Naive B cell (primary cell): ENCODE measurements around the gene SHROOM3. TPM values are rescaled to one million over a fixed set of nuclear protein-coding genes. Genes with fewer than 3 reads are reported as not detected.
"Not testable (repeated sequence)": the region's sequence is repeated elsewhere in the genome, so short reads cannot be mapped to it uniquely, and the experiment has no call there.

Experiments
- ATAC-seq, 2 donors: fragments of 150-1000 bp; cut with Tn5 transposase; 2 replicates each; pipeline ENCODE4 v1.10.0; 2021; ENCODE audit warnings: low read depth in 2 of 2, mild to moderate bottlenecking in 2 of 2, moderate library complexity in 2 of 2
- DNase-seq: peaks from one replicate; pipeline ENCODE4 v3.0.0; 2022
- H3K27ac Mint-ChIP-seq, 6 donors: one replicate each; pipeline ENCODE4 v1.8.0; 2020 to 2022; ENCODE audit warnings: mild to moderate bottlenecking in 6 of 6, mixed read lengths in 6 of 6, moderate library complexity in 5 of 6, inconsistent platforms in 2 of 6
- H3K27me3 Mint-ChIP-seq, 3 donors: one replicate each; pipeline ENCODE4 v1.8.0; 2021 to 2022; ENCODE audit warnings: mixed read lengths in 3 of 3, mild to moderate bottlenecking in 1 of 3
- H3K36me3 Mint-ChIP-seq, 2 donors: one replicate each; pipeline ENCODE4 v1.8.0; 2020 to 2022; ENCODE audit warnings: mixed read lengths in 2 of 2, inconsistent platforms in 1 of 2, mild to moderate bottlenecking in 1 of 2
- H3K4me1 Mint-ChIP-seq, 3 donors: one replicate each; pipeline ENCODE4 v1.8.0; 2020 to 2022; ENCODE audit warnings: mixed read lengths in 3 of 3, inconsistent platforms in 1 of 3, mild to moderate bottlenecking in 1 of 3, moderate library complexity in 1 of 3
- H3K4me3 Mint-ChIP-seq, 8 donors: one replicate each; pipeline ENCODE4 v1.8.0; 2020 to 2022; ENCODE audit warnings: mild to moderate bottlenecking in 8 of 8, mixed read lengths in 8 of 8, moderate library complexity in 8 of 8, inconsistent platforms in 2 of 8
- H3K9me3 Mint-ChIP-seq, 7 donors: one replicate each; pipeline ENCODE4 v1.8.0; 2020 to 2022; ENCODE audit warnings: mixed read lengths in 7 of 7, mild to moderate bottlenecking in 5 of 7, inconsistent platforms in 2 of 7, moderate library complexity in 1 of 7
- polyA plus RNA-seq, 6 donors: library from polyadenylated mRNA; unstranded; fragments of 300-500 nt; fragmentation: Illumina TruSeq; gene quantifications; one replicate each; pipeline ENCODE4 v1.2.3, GENCODE V29; 2021; ENCODE audit warnings: low read depth in 6 of 6

The SHROOM3 gene
- polyA plus RNA-seq, 6 donors from 2014 or later: 0.40 to 0.95 (median 0.69) TPM; not detected in 3

DNA sequence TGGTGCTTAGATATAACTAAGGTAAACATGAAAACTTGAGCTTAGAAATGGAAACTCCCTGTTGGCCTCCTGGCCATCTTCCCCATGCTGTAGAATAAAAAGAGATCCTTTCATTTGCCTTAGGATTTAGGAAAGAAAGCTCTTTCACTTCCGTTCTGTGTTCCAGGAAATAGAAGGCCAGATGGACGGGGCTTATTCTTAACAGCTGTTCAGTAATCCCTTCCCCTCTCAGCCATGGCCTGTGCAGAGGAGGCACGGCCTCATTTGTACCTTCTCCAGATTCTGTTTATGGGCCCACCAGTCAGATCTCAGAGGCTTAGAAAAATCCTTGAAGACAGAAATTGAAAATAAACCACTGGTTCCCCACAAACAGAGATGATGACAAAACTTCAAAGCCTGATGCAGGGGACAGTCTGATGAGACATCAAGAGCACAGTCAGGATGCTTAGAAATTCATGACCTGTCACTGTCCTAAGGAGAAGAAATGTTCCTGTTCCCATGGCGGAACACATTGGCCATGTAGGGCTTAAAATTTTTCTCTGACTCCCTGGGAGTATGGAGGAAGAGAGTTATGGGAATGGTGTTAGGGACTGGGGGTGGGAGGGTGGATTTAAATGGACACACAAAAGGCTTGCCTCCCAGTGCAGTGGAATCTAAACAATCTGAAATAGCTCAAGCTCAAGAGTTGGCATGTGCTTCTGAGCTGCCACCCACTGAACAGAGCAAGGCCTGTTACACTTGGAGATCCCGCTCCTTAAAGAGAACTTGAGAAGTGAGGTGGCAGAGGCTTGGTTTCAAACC is 274.1 kb downstream of the SHROOM3 start:
- Mint-ChIP-seq H3K4me3 (no peak overlapping the region), H3K36me3 (no peaks in the 10 kb centered on the region), H3K27me3 (peaks cover 4 to 10% (median 8%) of the 10 kb centered on the region in 3 donors), H3K27ac (no peak overlapping the region), H3K9me3 (no peaks in the 10 kb centered on the region), H3K4me1 (no peaks in the 10 kb centered on the region)
- ATAC-seq (no peak), DNase-seq (no peak)

DNA sequence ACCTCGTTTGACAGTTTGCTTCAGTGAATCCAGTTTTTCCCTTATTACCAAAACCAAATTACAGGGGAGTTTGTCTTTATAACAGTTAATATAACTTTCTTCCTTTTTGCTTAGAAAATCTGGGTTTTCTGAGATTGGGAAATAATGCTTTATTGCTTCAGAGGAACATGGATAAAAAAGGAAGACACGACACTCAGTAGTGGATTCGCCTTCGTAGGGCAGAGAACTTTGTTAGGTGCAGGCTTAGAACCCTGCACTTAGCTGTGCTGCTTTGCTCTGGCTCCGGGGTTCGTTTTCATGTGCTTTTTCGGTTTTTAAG is 274.7 kb downstream of the SHROOM3 start:
- Mint-ChIP-seq H3K27me3 (peaks cover 0 to 10% (median 4%) of the 10 kb centered on the region in 3 donors), H3K4me1 (no peaks in the 10 kb centered on the region), H3K27ac (no peak overlapping the region), H3K9me3 (no peaks in the 10 kb centered on the region), H3K36me3 (no peaks in the 10 kb centered on the region), H3K4me3 (no peak overlapping the region)
- no peak for DNase-seq
- ATAC-seq: no peak

DNA sequence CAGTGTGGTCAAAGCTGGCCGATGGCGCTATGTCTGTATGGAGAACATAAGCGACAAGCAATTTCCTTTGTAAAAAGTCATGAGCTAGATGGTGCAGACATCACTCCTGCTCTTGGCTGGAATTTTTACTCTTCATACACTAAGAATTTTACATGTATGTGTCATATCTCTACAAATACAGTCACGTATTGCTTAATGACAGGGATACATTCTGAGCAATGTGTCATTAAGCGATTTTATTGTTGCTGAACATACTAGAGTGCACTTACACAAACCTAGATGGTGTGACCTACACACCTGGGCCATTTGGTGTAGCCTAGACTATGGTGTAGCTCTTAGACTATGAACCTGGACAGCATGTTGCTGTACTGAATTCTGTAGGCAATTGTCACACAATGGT is 277.5 kb downstream of the SHROOM3 start:
- no peak for ATAC-seq
- Mint-ChIP-seq H3K36me3 (no peaks in the 10 kb centered on the region), H3K4me1 (peaks cover 9 to 16% (median 13%) of the 10 kb centered on the region in 3 donors)

DNA sequence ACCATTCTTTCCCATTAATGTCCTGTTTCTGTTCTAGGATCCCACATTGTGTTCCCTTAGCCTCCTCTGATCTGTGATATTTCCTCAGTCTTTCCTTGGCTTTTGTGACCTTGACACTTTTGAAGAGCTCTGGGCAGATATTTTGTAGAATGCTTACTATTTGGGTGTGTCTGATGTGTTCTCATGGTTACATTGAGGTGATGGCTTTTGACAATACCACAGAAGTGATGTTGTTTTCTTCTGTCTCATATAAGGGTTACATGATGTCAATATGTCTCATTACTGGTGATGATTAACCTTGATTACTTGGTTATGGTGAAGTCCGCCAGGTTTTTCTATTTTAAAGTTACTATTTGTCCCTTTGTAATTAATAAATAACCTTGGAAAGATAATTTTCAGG is 279.2 kb downstream of the SHROOM3 start:
- Mint-ChIP-seq H3K4me3 (no peak overlapping the region), H3K9me3 (no peaks in the 10 kb centered on the region), H3K4me1 (peaks cover 9 to 16% (median 13%) of the 10 kb centered on the region in 3 donors), H3K27me3 (peaks cover 0 to 4% (median 0%) of the 10 kb centered on the region in 3 donors), H3K36me3 (no peaks in the 10 kb centered on the region), H3K27ac (no peak overlapping the region)
- DNase-seq: no peak
- ATAC-seq: no peak

More for the DNA sequence above, 277.5 kb downstream of the SHROOM3 start:
- H3K27ac Mint-ChIP-seq: no peak overlapping the region
- no peak overlapping the region for H3K4me3 Mint-ChIP-seq
- H3K9me3 Mint-ChIP-seq: no peaks in the 10 kb centered on the region
- peaks cover 0 to 4% (median 0%) of the 10 kb centered on the region in 3 donors for H3K27me3 Mint-ChIP-seq
- DNase-seq: no peak

DNA sequence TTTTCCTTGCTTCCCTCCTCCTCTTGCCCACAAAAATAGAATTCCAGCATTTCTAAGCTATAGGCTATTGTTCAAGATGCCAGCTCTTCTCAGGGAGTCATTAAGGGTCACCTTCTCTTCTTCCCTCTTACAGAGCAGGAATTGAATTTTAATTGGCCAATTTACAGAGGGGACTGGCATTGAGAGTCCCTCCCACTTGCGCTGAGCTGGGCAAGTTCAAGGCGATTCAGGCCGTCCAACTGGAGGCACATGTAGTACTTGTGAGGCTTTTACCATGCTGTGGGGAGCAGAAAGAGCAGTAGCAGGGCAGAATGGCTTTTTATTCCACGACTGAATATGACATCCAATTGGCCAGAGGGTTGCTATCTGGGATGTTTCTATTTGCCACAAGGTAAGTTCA is 281.0 kb downstream of the SHROOM3 start:
- no peaks in the 10 kb centered on the region for H3K27me3 Mint-ChIP-seq
- ATAC-seq (no peak), DNase-seq (no peak)
- H3K4me1 Mint-ChIP-seq: peaks cover 9 to 16% (median 13%) of the 10 kb centered on the region in 3 donors
- H3K27ac Mint-ChIP-seq: peak overlapping the region in 1 of 6 donors; percentile 8
- no peak overlapping the region for H3K4me3 Mint-ChIP-seq
- no peaks in the 10 kb centered on the region for H3K36me3 Mint-ChIP-seq
- H3K9me3 Mint-ChIP-seq: no peaks in the 10 kb centered on the region

DNA sequence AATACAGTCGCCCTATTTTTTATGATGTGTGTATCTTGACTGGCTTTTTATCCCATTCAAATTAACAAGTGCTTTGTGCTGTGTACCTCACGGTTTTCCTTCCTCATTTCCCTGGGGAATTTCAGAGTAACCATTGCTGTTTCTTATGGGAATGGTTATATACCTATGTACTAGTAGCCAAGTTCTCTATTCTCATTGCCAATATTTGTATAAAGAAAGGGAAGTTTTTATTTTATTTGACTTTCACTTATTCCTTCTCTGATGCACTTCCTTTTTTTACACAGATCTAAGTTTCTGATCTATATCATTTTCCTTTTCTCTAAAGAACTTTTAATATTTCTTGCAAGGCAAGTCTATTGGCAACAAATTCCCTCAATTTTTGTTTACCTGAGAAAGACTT is 281.6 kb downstream of the SHROOM3 start:
- H3K27me3 Mint-ChIP-seq: no peaks in the 10 kb centered on the region
- peaks cover 9 to 16% (median 13%) of the 10 kb centered on the region in 3 donors for H3K4me1 Mint-ChIP-seq
- H3K4me3 Mint-ChIP-seq: no peak overlapping the region

DNA sequence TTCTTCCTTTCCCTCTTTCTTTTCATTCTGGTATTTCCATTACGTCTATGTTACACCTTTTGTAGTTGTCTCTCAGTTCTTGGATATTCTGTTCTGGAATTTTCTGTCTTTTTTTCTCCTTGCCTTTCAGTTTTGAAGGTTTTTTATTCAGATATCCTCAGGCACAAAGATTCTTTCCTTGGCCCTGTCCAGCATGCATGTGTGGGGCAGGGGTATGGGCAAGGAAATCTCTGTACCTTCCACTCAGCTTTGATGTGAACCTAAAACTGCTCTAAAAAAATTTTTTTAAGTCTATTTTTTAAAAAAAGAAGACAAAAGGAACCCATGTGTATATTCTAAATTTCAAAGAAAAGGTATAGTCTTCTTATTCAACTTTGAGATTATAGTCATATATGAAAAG is 282.4 kb downstream of the SHROOM3 start:
- no peak overlapping the region for H3K4me3 Mint-ChIP-seq
- H3K27me3 Mint-ChIP-seq: no peaks in the 10 kb centered on the region
- DNase-seq (no peak), ATAC-seq (no peak)
- H3K9me3 Mint-ChIP-seq: peaks cover 0 to 2% (median 0%) of the 10 kb centered on the region in 7 donors
- no peaks in the 10 kb centered on the region for H3K36me3 Mint-ChIP-seq
- H3K4me1 Mint-ChIP-seq: peaks cover 9 to 16% (median 13%) of the 10 kb centered on the region in 3 donors
- peak overlapping the region in 1 of 6 donors; percentile 64 for H3K27ac Mint-ChIP-seq

More for the DNA sequence above, 281.6 kb downstream of the SHROOM3 start:
- H3K9me3 Mint-ChIP-seq: no peaks in the 10 kb centered on the region
- DNase-seq (no peak), ATAC-seq (peak in 1 of 2 donors; percentile 33)
- no peaks in the 10 kb centered on the region for H3K36me3 Mint-ChIP-seq
- H3K27ac Mint-ChIP-seq: peak overlapping the region in 2 of 6 donors; percentile 28 to 79

DNA sequence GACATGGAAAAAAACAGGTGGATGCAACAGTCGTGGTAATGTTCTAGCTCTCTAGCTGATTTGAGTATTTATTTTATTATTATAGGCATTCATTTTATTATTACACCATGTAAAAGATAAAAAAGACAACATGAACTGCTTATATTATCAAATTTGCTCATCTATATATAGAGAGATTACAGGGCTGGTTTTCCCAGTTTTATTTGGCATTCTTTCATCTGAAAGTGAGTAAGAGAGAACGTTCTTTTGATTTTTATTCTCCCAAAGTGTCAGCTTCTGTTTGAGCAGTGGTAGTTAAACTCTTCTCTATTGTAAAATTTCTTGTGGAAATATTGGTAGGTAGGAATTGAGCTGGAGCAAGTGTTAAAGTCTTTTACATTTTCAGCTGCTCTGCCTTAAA is 283.0 kb downstream of the SHROOM3 start:
- Mint-ChIP-seq H3K36me3 (no peaks in the 10 kb centered on the region), H3K4me3 (no peak overlapping the region), H3K27ac (no peak overlapping the region), H3K4me1 (peaks cover 9 to 16% (median 13%) of the 10 kb centered on the region in 3 donors), H3K27me3 (no peaks in the 10 kb centered on the region), H3K9me3 (peaks cover 0 to 2% (median 0%) of the 10 kb centered on the region in 7 donors)
- ATAC-seq: no peak
- no peak for DNase-seq

DNA sequence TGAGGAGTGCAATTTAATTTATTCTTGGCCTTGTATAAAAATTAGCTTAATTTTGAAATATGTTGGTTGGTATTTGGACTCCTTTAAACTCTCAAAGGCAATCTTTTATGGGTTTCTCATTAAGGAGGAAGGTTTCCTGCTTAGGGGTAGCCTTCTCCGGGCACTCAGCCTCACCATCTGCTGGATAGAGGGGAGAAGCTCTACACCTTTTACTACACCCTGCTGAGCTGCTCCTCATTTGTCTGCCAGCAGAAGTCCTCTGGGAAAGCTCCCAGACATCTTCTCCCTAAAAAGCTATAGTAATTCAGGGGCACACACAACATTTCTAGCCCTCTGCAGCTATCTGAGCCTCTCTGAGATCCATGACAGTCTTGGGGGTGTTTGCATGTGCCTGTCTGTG is 283.8 kb downstream of the SHROOM3 start:
- ATAC-seq (no peak), DNase-seq (no peak)
- H3K4me1 Mint-ChIP-seq: peaks cover 9 to 16% (median 13%) of the 10 kb centered on the region in 3 donors
- no peaks in the 10 kb centered on the region for H3K27me3 Mint-ChIP-seq
- peaks cover 0 to 2% (median 0%) of the 10 kb centered on the region in 7 donors for H3K9me3 Mint-ChIP-seq
- H3K36me3 Mint-ChIP-seq: no peaks in the 10 kb centered on the region
- H3K4me3 Mint-ChIP-seq: no peak overlapping the region
- peak overlapping the region in 1 of 6 donors; percentile 83 for H3K27ac Mint-ChIP-seq

DNA sequence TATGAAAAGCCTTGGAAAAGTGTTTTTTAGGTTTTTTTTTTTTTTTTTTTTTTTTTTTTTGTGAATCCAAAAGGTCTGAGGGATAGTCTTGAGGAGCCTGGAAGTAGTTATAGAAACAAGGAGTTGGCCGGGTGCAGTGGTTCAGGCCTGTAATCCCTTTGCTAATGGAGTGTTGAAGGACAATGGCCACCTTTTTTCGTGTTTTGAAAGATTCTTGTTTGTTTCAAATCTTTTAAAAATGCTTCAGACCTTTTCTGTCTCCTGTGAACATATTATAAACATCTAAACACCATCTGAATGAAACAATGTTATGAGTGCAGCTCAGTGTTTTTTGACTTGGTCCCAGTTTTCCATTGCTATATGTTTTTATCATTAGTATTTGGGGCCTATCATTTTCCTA is 285.1 kb downstream of the SHROOM3 start:
- ATAC-seq: no peak
- Mint-ChIP-seq H3K27ac (no peak overlapping the region), H3K27me3 (no peaks in the 10 kb centered on the region), H3K9me3 (peaks cover 0 to 2% (median 0%) of the 10 kb centered on the region in 7 donors), H3K4me1 (peaks cover 9 to 16% (median 13%) of the 10 kb centered on the region in 3 donors), H3K4me3 (no peak overlapping the region), H3K36me3 (no peaks in the 10 kb centered on the region)
- DNase-seq: no peak

DNA sequence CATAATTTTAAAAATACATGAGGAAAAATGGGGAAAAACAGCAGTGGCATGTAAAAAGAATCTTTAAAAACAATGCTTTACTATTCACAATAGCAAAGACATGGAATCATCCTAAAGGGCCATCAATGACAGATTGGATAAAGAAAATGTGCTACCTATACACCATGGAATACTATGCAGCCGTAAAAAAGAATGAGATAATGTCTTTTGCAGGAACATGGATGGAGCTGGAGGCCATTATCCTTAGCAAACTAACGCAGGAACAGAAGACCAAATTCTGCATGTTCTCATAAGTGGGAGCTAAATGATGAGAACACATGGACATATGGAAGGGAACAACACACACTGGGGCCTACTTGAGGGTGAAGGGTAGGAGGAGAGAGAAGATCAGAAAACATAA is 287.1 kb downstream of the SHROOM3 start:
- DNase-seq, H3K27ac Mint-ChIP-seq, ATAC-seq, H3K36me3 Mint-ChIP-seq, H3K4me3 Mint-ChIP-seq, H3K9me3 Mint-ChIP-seq, H3K4me1 Mint-ChIP-seq: not testable (repeated sequence)
- peaks cover 0 to 12% (median 0%) of the 10 kb centered on the region in 3 donors for H3K27me3 Mint-ChIP-seq

DNA sequence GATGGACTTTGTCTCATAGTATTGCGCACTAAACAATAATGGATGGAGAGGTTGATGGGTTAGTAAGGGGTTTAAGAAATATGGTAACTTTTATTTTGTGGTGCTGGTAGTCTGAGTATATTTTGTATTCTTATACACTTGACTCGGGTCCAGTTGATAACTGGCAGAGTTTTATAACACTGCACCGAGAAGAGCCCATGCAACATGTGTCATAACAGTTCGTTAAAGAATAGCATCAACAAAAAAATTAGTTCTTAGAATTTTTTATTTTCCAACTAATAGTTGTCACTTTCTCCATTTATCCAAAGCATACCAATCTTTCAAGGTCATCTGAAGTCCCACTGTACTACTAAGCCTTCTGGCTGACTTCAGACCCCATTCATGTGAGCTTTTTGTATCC is 287.8 kb downstream of the SHROOM3 start:
- peaks cover 0 to 12% (median 0%) of the 10 kb centered on the region in 3 donors for H3K27me3 Mint-ChIP-seq
- DNase-seq (no peak), ATAC-seq (no peak)
- no peaks in the 10 kb centered on the region for H3K4me1 Mint-ChIP-seq
- no peak overlapping the region for H3K4me3 Mint-ChIP-seq
- H3K36me3 Mint-ChIP-seq: no peaks in the 10 kb centered on the region
- no peak overlapping the region for H3K27ac Mint-ChIP-seq
- H3K9me3 Mint-ChIP-seq: peaks cover 0 to 2% (median 0%) of the 10 kb centered on the region in 7 donors

DNA sequence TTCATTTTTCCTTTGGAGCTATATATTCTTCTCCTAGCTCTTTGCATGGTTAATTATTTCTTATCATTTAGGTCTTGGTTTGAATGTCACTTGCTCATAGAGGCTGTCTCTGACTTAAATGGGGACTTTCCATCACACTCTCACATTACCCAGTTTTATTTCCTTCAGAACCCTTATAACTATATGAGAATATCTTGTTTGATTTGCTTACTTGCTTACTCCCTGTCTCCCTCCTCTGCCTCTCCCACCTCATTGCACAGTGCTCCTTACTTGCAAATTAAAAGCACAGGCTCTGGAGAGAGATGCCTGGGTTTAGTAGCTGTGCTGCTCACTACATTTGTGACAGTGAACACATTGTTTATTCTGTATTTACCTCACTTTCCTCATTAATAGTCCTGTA is 288.3 kb downstream of the SHROOM3 start:
- no peak overlapping the region for H3K27ac Mint-ChIP-seq
- peaks cover 0 to 12% (median 4%) of the 10 kb centered on the region in 3 donors for H3K27me3 Mint-ChIP-seq
- H3K4me1 Mint-ChIP-seq: no peaks in the 10 kb centered on the region
- no peak for ATAC-seq
- no peak overlapping the region for H3K4me3 Mint-ChIP-seq
- no peak for DNase-seq
- peaks cover 0 to 2% (median 0%) of the 10 kb centered on the region in 7 donors for H3K9me3 Mint-ChIP-seq
- H3K36me3 Mint-ChIP-seq: no peaks in the 10 kb centered on the region

DNA sequence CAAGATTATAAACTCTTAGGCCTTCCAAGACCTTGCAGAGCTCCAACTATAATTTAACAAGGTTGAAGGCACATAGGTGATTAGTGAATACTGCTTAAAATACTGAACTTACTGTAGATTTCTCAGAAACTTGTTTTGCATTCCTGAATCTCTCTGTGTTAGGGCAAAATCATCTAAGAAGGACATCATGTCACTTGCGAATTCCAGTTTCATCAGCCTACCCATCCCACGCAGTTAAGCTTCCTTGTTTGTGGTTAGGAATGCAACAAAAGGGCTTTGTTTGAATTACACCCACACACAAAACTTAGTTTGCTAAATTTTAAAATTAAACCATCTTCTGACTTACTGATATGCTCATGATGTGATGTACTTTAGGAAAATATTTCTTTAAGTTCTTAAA is 288.9 kb downstream of the SHROOM3 start:
- no peak for ATAC-seq
- Mint-ChIP-seq H3K27me3 (peaks cover 0 to 12% (median 5%) of the 10 kb centered on the region in 3 donors), H3K4me3 (no peak overlapping the region), H3K27ac (no peak overlapping the region), H3K36me3 (no peaks in the 10 kb centered on the region), H3K9me3 (peaks cover 0 to 2% (median 0%) of the 10 kb centered on the region in 7 donors), H3K4me1 (no peaks in the 10 kb centered on the region)
- DNase-seq: no peak
